MM.1S (cell line): ENCODE measurements around the gene PRIMA1.

Source experiments
- CTCF ChIP-seq: fragments of 300-600 bp; sonication (generic); IDR thresholded peaks from 2 replicates; pipeline ENCODE4 v1.5.1; 2016; ENCODE audit warnings: antibody characterized with exemption, low read length, mixed read lengths
- EZH2 ChIP-seq: fragments of 300-600 bp; sonication (generic); optimal IDR thresholded peaks from 2 replicates; pipeline ENCODE3; 2017; ENCODE audit warnings: low read depth, mild to moderate bottlenecking, antibody characterized with exemption, low read length, mixed read lengths

GRCh38 chr14:93757206-93757605 is 31.1 kb downstream of the PRIMA1 start:
- TF ChIP-seq CTCF (no peak), EZH2 (no peak)
